Activated CD4-positive, alpha-beta T cell treated with anti-CD3 and anti-CD28 coated beads for 24 hours (primary cell): ENCODE results near the gene KLB.

Experiments
- DNase-seq, 2 donors: peaks; one replicate each; pipeline ENCODE4 v3.0.0-alpha.2; 2020; ENCODE audit warnings: low read depth in 2 of 2

Gene KLB

GRCh38 chr4:39464886-39465501 is 58.3 kb downstream of the KLB start:
- DNase-seq = no peak

GRCh38 chr4:39466747-39467146 is 60.0 kb downstream of the KLB start:
- no peak for DNase-seq

GRCh38 chr4:39467464-39467863 is 60.7 kb downstream of the KLB start:
- no peak for DNase-seq

- DNase-seq = no peak
These were observed 62.8 kb downstream of the KLB start for GRCh38 chr4:39469429-39470077.

GRCh38 chr4:39470402-39470801 is 63.7 kb downstream of the KLB start:
- no peak for DNase-seq

GRCh38 chr4:39472396-39472795 is 65.7 kb downstream of the KLB start:
- no peak for DNase-seq

GRCh38 chr4:39476187-39476895 is 69.6 kb downstream of the KLB start:
- no peak for DNase-seq

GRCh38 chr4:39480251-39480650 is 73.5 kb downstream of the KLB start:
- DNase-seq = no peak

GRCh38 chr4:39480902-39481695 is 74.4 kb downstream of the KLB start:
- DNase-seq = no peak

GRCh38 chr4:39484582-39485272 is 78.0 kb downstream of the KLB start:
- no peak for DNase-seq

GRCh38 chr4:39486221-39486804 is 79.6 kb downstream of the KLB start:
- no peak for DNase-seq

- no peak for DNase-seq
These were observed 83.6 kb downstream of the KLB start for GRCh38 chr4:39490322-39490721.

GRCh38 chr4:39494354-39494753 is 87.6 kb downstream of the KLB start:
- no peak for DNase-seq

GRCh38 chr4:39495446-39496213 is 88.9 kb downstream of the KLB start:
- DNase-seq = no peak

- no peak for DNase-seq
These were observed 91.4 kb downstream of the KLB start for GRCh38 chr4:39497909-39498726.

- DNase-seq = no peak
These were observed 91.9 kb downstream of the KLB start for GRCh38 chr4:39498727-39499020.
